Suppressor macrophage (primary cell): ENCODE data around the gene ACTRT2.

ENCODE experiments used
- DNase-seq, 4 experiments: peaks; one replicate each; pipeline ENCODE4 v3.0.0-alpha.2; 2020 to 2022

Gene ACTRT2

GRCh38 chr1:3018576-3018975 lies 2.7 kb upstream of the ACTRT2 start:
- DNase-seq = no peak

DNA sequence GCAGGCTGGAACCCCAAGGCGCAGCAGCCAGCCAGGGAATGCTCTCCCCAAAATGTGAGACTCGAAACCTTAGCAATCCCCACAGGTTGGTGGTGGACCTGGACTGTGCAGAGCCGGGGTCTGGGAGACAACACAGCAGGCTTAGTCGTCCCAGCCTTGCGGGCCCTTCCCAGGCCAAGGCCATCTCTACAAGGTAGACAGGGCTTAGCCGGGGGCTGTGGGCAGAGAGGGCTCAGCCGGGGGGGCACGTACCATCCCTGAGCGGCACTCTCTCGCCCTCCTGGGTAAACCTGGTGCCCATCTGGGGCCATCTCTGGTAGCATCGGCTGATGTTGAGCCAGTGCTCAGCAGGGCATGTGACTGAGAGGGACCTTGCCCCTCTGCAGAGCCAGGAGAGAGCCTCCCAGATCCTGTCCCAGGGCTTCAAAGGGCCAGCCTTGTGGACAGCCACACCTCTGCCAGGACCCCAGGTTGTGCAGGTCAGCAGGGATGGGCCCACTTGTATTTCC lies 2.2 kb upstream of the ACTRT2 start:
- no peak for DNase-seq

GRCh38 chr1:3019516-3020051 lies 1.7 kb upstream of the ACTRT2 start:
- DNase-seq = no peak

DNA sequence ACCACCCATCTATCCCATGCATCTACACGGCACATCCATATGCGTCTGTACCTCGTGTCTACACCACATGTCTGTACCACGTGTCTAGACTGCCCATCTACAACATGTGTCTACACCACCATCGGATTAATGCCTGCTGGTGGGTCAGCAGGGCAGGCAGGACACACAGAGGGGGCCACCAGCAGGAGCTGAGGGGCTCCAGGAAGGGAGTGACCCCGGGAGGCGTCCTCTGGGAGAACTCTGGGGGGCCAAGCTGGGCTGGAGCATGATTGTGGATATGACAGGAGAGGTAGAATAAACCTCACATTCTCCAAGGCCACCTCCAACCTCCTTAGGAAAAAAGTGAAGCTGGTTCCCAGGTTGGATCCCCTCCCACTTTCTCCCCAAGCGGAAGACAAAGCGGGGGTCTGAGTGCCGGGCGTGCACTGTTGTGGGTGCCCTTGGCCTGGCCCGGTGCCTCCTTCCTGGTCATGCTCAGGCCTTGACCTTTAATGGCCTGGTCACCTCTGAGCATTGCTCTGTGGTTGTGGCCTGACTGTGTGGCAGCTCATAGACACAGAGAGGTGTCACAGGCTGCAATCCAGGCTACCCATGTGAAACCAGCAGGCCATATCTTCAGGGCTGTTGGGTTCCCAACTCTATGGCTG lies 881 bp upstream of the ACTRT2 start:
- DNase-seq = no peak

GRCh38 chr1:3021801-3022401 lies 634 bp downstream of the ACTRT2 start:
- no peak for DNase-seq

DNA sequence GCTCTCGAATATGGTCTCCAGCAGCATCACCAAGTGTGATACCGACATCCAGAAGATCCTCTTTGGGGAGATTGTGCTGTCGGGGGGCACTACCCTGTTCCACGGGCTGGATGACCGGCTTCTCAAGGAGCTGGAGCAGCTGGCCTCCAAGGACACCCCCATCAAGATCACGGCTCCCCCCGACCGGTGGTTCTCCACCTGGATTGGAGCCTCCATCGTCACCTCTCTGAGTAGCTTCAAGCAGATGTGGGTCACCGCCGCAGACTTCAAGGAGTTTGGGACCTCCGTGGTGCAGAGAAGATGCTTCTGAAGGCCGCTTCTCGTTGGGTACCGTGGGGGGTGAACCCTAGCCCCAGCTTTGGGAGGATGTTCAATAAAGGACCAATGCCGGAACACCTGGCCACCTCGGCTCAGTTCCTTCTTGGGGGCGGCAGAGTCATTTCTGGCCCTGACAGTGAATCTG lies 1.3 kb downstream of the ACTRT2 start:
- no peak for DNase-seq

DNA sequence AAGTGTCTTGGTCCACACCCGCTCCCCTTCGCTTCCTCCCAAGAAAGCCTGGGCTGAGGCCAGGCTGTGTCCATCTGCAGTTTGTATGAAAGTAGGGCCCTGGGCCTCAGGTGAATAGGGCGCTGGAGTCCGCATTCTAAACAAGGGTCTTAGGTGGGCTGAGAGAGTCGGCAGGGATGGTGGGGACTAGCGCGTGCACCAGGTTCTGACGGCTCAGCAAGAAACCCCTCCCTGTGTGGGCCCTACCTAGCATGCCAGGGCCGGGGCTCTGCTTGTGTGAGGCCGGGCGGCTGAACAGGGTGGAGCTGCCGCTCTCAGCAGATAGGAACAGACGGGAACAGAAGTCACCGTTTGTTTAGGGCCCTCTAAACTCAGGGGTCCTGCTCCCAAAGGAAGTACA lies 1.7 kb downstream of the ACTRT2 start:
- no peak for DNase-seq

GRCh38 chr1:3024019-3024418 lies 2.8 kb downstream of the ACTRT2 start:
- no peak for DNase-seq

DNA sequence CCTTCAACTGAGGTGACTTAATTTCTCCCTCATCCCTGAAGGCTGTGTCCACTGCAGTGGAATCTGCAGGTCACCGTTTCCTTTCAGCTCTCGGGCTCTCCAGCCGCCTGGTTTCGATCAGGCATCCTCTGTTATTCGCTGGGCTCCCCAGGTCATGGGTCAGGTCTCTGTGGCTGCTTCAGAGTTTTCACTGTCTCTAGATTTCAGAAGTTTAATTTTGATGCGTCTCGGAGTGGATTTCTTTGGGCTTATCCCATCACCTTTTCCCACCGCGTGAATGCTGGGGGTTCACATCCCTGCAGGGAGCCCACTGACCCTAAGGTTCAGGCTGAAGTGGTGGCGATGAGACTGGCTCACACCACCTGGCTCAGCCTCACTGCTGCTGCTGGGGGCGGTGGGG lies 3.3 kb downstream of the ACTRT2 start:
- DNase-seq = no peak

DNA sequence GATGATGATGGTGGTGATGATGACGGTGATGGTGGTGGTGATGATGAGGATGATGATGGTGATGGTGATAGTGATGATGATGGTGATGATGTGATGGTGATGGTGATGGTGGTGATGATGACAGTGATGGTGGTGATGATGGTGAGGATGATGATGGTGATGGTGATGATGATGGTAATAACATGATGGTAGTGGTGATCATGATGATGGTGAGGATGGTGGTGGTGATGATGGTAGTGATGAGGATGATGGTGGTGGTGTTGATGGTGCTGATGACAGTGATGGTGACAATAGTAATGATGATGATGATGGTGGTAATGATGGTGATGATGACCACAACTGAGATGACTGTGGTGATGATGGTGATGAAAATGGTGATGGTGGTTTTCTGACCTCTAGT lies 4.9 kb downstream of the ACTRT2 start:
- DNase-seq = no peak

DNA sequence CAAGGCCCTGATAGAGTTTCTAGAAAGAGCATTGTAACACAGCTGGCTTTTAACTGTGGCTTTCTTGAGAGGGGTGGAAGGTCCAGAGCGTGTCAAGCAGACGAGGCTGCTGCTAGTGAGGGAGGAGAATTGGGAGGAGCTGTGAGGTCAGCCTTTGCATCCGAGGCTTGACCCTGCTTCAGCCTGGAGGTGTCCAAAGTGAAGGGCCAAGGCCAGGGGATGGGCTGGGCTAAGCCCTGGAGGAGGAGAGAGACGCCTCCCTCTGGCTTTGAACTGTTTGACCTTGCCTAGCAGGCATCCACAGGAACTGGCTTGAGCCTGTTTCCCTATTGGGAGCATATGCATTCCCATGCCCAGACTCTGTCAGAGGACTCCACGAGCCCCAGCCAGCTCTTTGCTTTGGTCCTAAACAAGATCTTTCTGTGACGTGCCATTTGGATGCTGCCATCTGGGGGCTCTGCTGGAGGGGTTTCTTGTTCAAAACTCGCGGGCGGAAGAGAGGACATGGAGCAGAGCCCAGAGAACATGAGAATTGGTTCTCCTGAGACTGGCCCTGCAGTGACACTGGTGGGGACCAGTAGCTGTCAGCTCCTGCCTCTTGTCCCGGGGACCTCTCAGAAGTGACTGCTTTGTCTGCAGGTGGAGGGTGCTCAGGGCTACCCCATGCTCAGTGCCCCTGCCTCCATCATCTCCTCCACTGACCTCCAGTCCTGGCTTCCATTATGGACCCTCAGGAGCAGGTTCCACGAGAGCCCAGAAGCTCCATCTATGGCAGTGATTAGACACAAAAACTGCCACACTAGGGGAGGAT lies 5.5 kb downstream of the ACTRT2 start:
- DNase-seq = no peak

- no peak for DNase-seq
Observed at GRCh38 chr1:3027611-3028371, 6.5 kb downstream of the ACTRT2 start.

DNA sequence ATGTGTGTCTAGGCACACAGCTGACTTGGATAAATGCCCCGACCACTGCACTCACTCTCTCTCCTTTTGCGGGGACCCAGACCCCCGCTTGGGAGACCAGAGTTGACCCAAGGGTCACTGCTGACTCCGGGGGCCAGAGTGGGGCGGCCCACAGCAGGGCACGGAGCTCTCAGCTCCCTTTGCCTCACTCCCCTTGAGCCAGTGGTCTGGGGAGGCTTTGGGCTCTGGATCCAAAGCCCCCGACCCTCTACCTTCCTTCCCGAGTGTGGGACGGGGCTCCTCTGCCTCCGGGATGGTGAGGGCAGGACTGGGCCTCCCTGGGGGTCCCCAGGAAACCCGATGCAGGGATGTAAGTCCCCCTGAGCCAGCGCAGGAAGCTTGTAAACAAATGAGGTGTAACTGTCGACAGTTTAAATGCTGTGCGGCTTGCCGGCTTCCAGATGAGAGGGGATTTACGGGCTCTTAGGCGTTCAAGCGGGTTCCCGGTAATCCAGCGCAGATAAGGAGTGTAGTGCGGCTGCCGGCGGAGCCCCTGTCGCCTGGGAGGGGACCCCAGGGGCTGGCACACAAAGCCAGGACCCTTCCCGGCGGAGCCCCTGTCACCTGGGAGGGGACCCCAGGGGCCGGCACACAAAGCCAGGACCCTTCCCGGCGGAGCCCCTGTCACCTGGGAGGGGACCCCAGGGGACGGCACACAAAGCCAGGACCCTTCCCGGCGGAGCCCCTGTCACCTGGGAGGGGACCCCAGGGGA lies 7.4 kb downstream of the ACTRT2 start:
- DNase-seq = no peak

DNA sequence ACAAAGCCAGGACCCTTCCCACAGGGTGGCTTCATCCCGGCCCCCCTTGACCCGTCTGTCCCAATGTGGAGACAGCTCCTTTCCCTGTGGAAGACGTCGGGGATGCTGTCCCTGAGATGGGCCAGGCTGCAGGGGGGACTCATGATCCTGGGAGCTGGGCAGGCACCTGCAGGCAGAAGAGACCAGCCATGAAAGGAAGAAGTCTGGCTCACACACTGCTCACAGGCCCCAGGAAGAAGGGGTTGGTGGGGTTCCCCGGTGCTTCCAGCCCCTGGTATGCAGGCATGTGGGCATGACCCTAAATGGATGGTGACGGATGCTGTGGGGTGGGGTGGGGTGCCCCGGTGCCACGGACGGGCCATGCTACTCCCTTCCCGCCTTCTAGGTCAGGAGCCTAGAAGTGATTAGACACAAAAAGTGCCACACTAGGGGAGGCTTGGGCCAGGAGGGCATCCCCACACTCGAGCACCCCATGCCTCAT lies 8.3 kb downstream of the ACTRT2 start:
- DNase-seq = no peak

DNA sequence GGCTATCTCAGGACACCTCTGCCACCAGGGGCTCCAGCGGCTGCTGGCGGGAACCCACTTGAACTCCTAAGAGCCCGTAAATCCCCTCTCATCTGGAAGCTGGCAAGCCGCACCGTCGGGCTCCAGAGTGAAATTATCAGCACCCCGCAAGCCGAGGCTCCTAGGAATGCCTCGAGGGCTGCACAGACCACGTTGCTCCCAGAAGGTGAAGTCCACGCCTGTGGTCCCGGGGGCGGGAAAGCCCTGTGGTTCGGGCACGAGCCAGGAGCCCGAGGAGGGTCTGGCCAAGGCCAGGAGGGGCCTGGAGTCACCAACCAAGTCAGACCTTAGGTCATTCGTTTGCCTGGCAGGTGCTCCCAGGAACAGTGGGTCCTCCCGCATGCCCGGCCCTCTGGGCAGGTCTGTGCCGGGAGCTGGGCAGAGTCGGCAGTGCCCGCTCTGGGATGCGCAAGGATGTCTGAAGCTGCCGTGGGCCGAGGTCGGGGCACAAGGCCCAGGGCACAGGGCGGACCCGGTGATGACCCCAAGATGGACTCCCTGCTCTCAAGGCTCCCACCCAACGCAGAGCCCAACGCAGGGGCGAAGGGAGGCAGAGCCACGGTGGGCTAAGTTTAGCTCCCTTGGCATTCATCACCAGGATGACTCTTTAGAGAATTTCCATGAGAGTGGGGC lies 8.9 kb downstream of the ACTRT2 start:
- DNase-seq = no peak

DNA sequence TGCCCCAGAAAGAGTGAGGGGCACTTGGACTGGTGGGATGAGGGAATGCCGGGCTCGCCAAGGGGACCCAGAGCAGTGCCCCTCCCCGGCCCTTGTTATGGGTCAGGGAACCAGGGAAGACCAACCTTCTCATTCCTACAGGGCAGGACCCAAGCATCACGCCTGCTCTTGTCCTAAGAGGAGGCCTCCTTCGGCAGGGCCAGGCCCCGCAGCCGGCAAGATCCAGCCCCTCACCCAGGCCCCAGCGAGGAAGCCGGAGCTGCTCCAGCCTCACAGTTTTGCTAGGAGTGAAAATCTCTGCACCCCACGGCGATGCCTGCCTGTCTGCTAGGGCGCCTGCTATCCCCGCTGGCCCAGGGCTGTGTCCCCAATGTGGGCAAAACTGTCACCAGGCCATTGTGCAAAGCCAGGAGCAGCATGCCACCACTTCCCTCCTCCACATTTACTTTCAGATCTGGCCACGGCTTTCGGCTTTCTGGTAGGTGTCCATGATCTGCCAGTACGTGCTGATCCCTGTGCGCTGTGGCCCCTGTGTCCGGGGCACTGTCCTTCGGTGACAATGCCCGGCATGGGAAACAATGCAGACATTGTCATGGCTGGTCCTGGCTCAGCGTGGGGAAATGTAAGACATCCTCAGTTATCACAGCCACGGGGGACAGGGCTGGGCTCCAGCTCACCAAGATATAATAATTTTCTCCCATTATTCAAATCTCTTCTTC lies 9.6 kb downstream of the ACTRT2 start:
- DNase-seq = no peak

- no peak for DNase-seq
Observed at GRCh38 chr1:3031401-3032221, 10.3 kb downstream of the ACTRT2 start.

DNA sequence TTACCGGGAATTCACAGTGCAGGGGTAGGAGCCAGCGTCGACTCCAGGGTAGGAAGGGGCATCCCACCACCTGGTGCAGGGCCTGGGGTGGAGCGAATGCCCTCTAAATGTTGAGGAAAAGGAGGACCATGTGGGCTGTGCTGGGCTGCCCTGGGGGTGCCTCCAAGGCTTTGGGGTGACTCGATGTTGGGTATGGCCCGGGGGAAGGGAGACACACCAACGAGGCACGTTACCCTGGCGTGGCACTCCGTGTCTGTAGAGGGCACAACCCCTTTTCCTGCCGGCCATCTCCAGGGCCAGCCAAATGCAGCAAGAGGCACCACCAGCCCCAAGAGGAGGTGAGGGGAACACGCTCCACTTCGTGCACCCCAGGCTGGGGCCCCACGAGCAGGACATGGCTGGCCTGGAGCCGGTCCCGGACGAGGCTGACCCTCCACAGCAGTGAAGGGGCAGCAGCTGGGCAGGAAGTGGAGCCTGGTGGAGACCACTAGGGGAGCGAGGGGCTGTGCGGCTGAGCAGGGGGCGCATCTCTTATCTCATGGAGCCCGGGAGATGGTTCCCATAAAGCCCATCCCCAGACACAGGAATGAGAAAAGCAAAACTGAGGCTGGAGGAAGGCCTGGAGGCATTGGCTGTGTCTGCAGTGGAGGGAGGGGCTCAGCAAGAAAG lies 11.2 kb downstream of the ACTRT2 start:
- no peak for DNase-seq
